CD14-positive monocyte (primary cell): ENCODE data around the gene PTGR3. TPM values are rescaled to one million over a fixed set of nuclear protein-coding genes. Genes with fewer than 3 reads are reported as not detected.

Source experiments
- DNase-seq, 3 donors: peaks; one replicate each; pipeline ENCODE4 v3.0.0-alpha.2; 2011 to 2022
- H2AFZ ChIP-seq: 2 replicates; pipeline ENCODE4 v1.6.0; 2012; ENCODE audit warnings: mild to moderate bottlenecking, low read depth, low read length, inconsistent platforms; ENCODE audit not compliant: insufficient read depth, poor library complexity, severe bottlenecking
- H3K27ac ChIP-seq, 2 donors: 1 replicate in 1 of 2; 2 replicates in 1 of 2; pipeline ENCODE4 v1.5.1; 2012 to 2013; ENCODE audit warnings: low read length in 2 of 2, control low read depth in 1 of 2, inconsistent platforms in 1 of 2, low read depth in 1 of 2, mild to moderate bottlenecking in 1 of 2
- H3K27me3 ChIP-seq, 2 donors: one replicate each; pipeline versions ENCODE4 v1.6.0 to v1.6.1; 2011 to 2013; ENCODE audit warnings: low read length in 2 of 2; ENCODE audit not compliant: control insufficient read depth in 2 of 2, insufficient read depth in 2 of 2
- H3K36me3 ChIP-seq, 2 donors: replicated peaks in 1 of 2; 1 replicate in 1 of 2; 2 replicates in 1 of 2; pipeline versions ENCODE4 v1.5.1 to v1.6.1; 2012 to 2013; ENCODE audit warnings: low read length in 2 of 2, control low read depth in 1 of 2, inconsistent platforms in 1 of 2, mild to moderate bottlenecking in 1 of 2; ENCODE audit not compliant: insufficient read depth in 2 of 2, control insufficient read depth in 1 of 2
- H3K4me1 ChIP-seq, 2 donors: 1 replicate in 1 of 2; 2 replicates in 1 of 2; pipeline versions ENCODE4 v1.5.1 to v1.6.1; 2012 to 2013; ENCODE audit warnings: low read length in 2 of 2, control low read depth in 1 of 2, inconsistent platforms in 1 of 2, mild to moderate bottlenecking in 1 of 2, moderate library complexity in 1 of 2; ENCODE audit not compliant: insufficient read depth in 2 of 2, control insufficient read depth in 1 of 2
- H3K4me2 ChIP-seq: replicated peaks from 2 replicates; pipeline ENCODE3; 2012; ENCODE audit warnings: low read length, moderate library complexity, mild to moderate bottlenecking; ENCODE audit not compliant: poor library complexity, severe bottlenecking; ENCODE audit errors: extremely low read depth
- H3K4me3 ChIP-seq, 3 experiments: fragments of 200-600 bp in 1 of 3; sonication (generic) in 1 of 3; replicated peaks in 1 of 3; 1 replicate in 2 of 3; 2 replicates in 1 of 3; pipeline ENCODE4 v1.5.1; 2011 to 2013; ENCODE audit warnings: low read length in 3 of 3, mild to moderate bottlenecking in 3 of 3, control low read depth in 2 of 3, low read depth in 2 of 3, inconsistent platforms in 1 of 3, moderate library complexity in 1 of 3
- H3K79me2 ChIP-seq: 2 replicates; pipeline ENCODE4 v1.6.0; 2012; ENCODE audit warnings: mild to moderate bottlenecking, control low read depth, inconsistent platforms, low read length, moderate library complexity; ENCODE audit not compliant: insufficient read depth
- H3K9ac ChIP-seq: 2 replicates; pipeline ENCODE4 v1.6.0; 2017; ENCODE audit warnings: low read length, mild to moderate bottlenecking; ENCODE audit not compliant: insufficient read depth, poor library complexity, severe bottlenecking
- H3K9me3 ChIP-seq, 2 donors: replicated peaks in 1 of 2; 1 replicate in 1 of 2; 2 replicates in 1 of 2; pipeline versions ENCODE4 v1.5.1 to v1.6.1; 2012 to 2013; ENCODE audit warnings: low read length in 2 of 2, control low read depth in 1 of 2; ENCODE audit not compliant: control insufficient read depth in 1 of 2, insufficient read depth in 1 of 2
- H4K20me1 ChIP-seq: 2 replicates; pipeline ENCODE4 v1.6.0; 2012; ENCODE audit warnings: mild to moderate bottlenecking, low read length, control low read depth, moderate library complexity; ENCODE audit not compliant: insufficient read depth
- H3K27ac Mint-ChIP-seq, 7 donors: one replicate each; pipeline ENCODE4 v1.8.0; 2020; ENCODE audit warnings: mild to moderate bottlenecking in 7 of 7, mixed read lengths in 7 of 7, moderate library complexity in 6 of 7, inconsistent platforms in 2 of 7
- H3K27me3 Mint-ChIP-seq, 3 donors: one replicate each; pipeline ENCODE4 v1.8.0; 2021 to 2022; ENCODE audit warnings: low read depth in 3 of 3, mild to moderate bottlenecking in 3 of 3, mixed read lengths in 3 of 3, moderate library complexity in 3 of 3, inconsistent platforms in 1 of 3
- H3K36me3 Mint-ChIP-seq, 2 donors: one replicate each; pipeline ENCODE4 v1.8.0; 2020; ENCODE audit warnings: mixed read lengths in 2 of 2, inconsistent platforms in 1 of 2, mild to moderate bottlenecking in 1 of 2
- H3K4me1 Mint-ChIP-seq: one replicate; pipeline ENCODE4 v1.8.0; 2020; ENCODE audit warnings: mild to moderate bottlenecking, mixed read lengths
- H3K4me3 Mint-ChIP-seq, 2 donors: one replicate each; pipeline ENCODE4 v1.8.0; 2020; ENCODE audit warnings: mild to moderate bottlenecking in 2 of 2, mixed read lengths in 2 of 2, moderate library complexity in 1 of 2
- H3K9me3 Mint-ChIP-seq, 7 donors: one replicate each; pipeline ENCODE4 v1.8.0; 2020 to 2022; ENCODE audit warnings: mixed read lengths in 7 of 7, mild to moderate bottlenecking in 6 of 7, moderate library complexity in 6 of 7, inconsistent platforms in 2 of 7
- CTCF ChIP-seq: fragments of 200-600 bp; IDR thresholded peaks from one replicate; pipeline ENCODE4 v1.8.0; 2022; ENCODE audit warnings: antibody characterized with exemption, mild to moderate bottlenecking
- WGBS: methylation state at CpG from one replicate; pipeline ENCODE4 v1.1.5; 2013; ENCODE audit warnings: missing lambda C conversion rate; ENCODE audit not compliant: insufficient coverage; 5-methylcytosine and 5-hydroxymethylcytosine counted together
- intact Hi-C, 2 donors: fragments of 100-400 bp; cut with micrococcal nuclease; formaldehyde crosslinking; loops; one replicate each; pipeline versions ENCODE4 v1.15.0 to v1.15.1; 2023
- polyA plus RNA-seq, 3 donors: library from polyadenylated mRNA; depleted of rRNA in 1 of 3; unstranded in 2 of 3; stranded (reverse) in 1 of 3; fragments of 300-500 nt in 2 of 3; fragments of >200 nt in 1 of 3; fragmentation: Illumina TruSeq in 2 of 3; gene quantifications; 1 replicate in 2 of 3; 2 replicates in 1 of 3; pipeline ENCODE4 v1.2.3, GENCODE V29; 2012 to 2021

PTGR3 gene
- polyA plus RNA-seq, 3 donors: 15.5 to 27.5 (median 23.6) TPM

GRCh38 chr18:75204732-75205513 is 4.0 kb downstream of the PTGR3 start:
- Mint-ChIP-seq H3K9me3 (peaks cover 0 to 1% (median 0%) of the 10 kb centered on the region in 7 donors), H3K27me3 (peaks cover 2 to 38% (median 23%) of the 10 kb centered on the region in 3 donors), H3K4me1 (peaks cover 39% of the 10 kb centered on the region), H3K4me3 (peak overlapping the region; percentile 81 to 96), H3K27ac (no peak overlapping the region), H3K36me3 (peaks cover 37 to 48% of the 10 kb centered on the region in 2 donors)
- peak overlapping the region in 2 of 3 experiments; percentile 31 to 69 for H3K4me3 ChIP-seq
- WGBS: 25% methylated on average over 66 of the region's 75 CpGs
- peaks cover 66% of the 10 kb centered on the region for H3K79me2 ChIP-seq
- peaks cover 18 to 25% of the 10 kb centered on the region in 2 donors for H3K36me3 ChIP-seq
- intact Hi-C loops: loop anchor here (5.0 to 10.0 kb wide), 4 partner anchors 42 to 140 kb away; no protein-coding TSS in a partner anchor
- no peak for TF ChIP-seq CTCF
- no peak overlapping the region for H3K27ac ChIP-seq
- peaks cover 16 to 37% of the 10 kb centered on the region in 2 donors for H3K27me3 ChIP-seq
- no peaks in the 10 kb centered on the region for H3K9me3 ChIP-seq
- H2AFZ ChIP-seq: no peak overlapping the region
- no peak for DNase-seq
- peaks cover 39 to 50% of the 10 kb centered on the region in 2 donors for H3K4me1 ChIP-seq
- peaks cover 83% of the 10 kb centered on the region for H4K20me1 ChIP-seq
- H3K4me2 ChIP-seq: peak overlapping the region; percentile 78
- peak overlapping the region; percentile 32 for H3K9ac ChIP-seq

- DNase-seq: no peak
- no peak overlapping the region for H2AFZ ChIP-seq
These were observed 4.6 kb downstream of the PTGR3 start for GRCh38 chr18:75204269-75204731.

More at GRCh38 chr18:75204269-75204731, 4.6 kb downstream of the PTGR3 start:
- Mint-ChIP-seq H3K36me3 (peaks cover 43 to 53% of the 10 kb centered on the region in 2 donors), H3K4me1 (peaks cover 36% of the 10 kb centered on the region), H3K27ac (no peak overlapping the region), H3K27me3 (peaks cover 2 to 38% (median 23%) of the 10 kb centered on the region in 3 donors), H3K4me3 (peak overlapping the region; percentile 21 to 81), H3K9me3 (peaks cover 0 to 1% (median 0%) of the 10 kb centered on the region in 7 donors)
- Histone ChIP-seq H3K79me2 (peaks cover 66% of the 10 kb centered on the region), H3K9me3 (no peaks in the 10 kb centered on the region), H3K36me3 (peaks cover 22 to 31% of the 10 kb centered on the region in 2 donors), H3K4me2 (peak overlapping the region; percentile 78), H3K9ac (peak overlapping the region; percentile 32), H3K27ac (no peak overlapping the region), H3K4me1 (peaks cover 37 to 47% of the 10 kb centered on the region in 2 donors), H4K20me1 (peaks cover 89% of the 10 kb centered on the region), H3K4me3 (peak overlapping the region in 1 of 3 experiments; percentile 69), H3K27me3 (peaks cover 16 to 37% of the 10 kb centered on the region in 2 donors)
- no peak for TF ChIP-seq CTCF
- intact Hi-C loops: loop anchor here (10.0 kb wide), 2 partner anchors 129 to 139 kb away; no protein-coding TSS in a partner anchor
- 35% methylated on average over 32 of the region's 35 CpGs for WGBS
